ENCODE measurements around the gene IFI27.

DNA sequence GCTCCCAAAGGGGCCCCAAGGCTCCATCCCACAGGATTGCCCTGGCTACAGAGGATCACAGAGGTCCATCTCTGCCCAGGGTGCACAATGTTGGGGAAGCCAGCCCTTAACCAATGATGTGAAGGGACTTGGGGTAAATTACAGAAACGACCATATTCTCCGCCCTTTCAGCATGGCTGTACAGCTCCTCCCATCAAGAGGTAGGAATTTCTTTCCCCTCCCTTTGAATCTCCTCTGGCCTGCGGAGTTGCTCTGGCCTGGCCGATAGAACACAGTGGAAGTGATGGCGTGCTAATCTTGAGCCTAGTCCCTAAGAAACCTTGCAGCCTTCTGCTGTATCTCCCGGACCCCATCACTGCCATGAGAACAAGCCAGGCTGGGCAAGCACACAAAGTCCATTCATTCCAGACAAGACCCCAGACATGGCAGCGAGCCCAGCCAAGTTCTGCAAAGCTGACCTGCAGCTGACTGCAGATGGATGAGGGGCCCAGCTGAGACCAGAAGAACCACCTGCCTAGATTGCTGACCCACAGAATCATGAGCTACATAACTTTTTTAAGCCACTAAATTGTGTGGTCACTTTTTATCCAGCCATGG is 6.9 kb upstream of the IFI27 start:
- TF ChIP-seq EZH2 (IDR thresholded peaks at IDR 0.05; ENCODE audit: borderline replicate concordance) (no peak), EZH2phosphoT487 (IDR thresholded peaks at IDR 0.05; ENCODE audit: low read depth, severe bottlenecking, unreplicated experiment) (no peak)
- TF ChIP-seq, protein P1, sequence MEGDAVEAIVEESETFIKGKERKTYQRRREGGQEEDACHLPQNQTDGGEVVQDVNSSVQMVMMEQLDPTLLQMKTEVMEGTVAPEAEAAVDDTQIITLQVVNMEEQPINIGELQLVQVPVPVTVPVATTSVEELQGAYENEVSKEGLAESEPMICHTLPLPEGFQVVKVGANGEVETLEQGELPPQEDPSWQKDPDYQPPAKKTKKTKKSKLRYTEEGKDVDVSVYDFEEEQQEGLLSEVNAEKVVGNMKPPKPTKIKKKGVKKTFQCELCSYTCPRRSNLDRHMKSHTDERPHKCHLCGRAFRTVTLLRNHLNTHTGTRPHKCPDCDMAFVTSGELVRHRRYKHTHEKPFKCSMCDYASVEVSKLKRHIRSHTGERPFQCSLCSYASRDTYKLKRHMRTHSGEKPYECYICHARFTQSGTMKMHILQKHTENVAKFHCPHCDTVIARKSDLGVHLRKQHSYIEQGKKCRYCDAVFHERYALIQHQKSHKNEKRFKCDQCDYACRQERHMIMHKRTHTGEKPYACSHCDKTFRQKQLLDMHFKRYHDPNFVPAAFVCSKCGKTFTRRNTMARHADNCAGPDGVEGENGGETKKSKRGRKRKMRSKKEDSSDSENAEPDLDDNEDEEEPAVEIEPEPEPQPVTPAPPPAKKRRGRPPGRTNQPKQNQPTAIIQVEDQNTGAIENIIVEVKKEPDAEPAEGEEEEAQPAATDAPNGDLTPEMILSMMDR (IDR thresholded peaks at IDR 0.05; ENCODE audit: poor library complexity) = no peak

Measured in hepatocyte (in vitro differentiated cells).